ENCODE results near the gene PALLD. TPM values are rescaled to one million over a fixed set of nuclear protein-coding genes. Genes with fewer than 3 reads are reported as not detected.

Gene PALLD
- total RNA-seq, 1 experiment from 2014 or later = 166 TPM

DNA sequence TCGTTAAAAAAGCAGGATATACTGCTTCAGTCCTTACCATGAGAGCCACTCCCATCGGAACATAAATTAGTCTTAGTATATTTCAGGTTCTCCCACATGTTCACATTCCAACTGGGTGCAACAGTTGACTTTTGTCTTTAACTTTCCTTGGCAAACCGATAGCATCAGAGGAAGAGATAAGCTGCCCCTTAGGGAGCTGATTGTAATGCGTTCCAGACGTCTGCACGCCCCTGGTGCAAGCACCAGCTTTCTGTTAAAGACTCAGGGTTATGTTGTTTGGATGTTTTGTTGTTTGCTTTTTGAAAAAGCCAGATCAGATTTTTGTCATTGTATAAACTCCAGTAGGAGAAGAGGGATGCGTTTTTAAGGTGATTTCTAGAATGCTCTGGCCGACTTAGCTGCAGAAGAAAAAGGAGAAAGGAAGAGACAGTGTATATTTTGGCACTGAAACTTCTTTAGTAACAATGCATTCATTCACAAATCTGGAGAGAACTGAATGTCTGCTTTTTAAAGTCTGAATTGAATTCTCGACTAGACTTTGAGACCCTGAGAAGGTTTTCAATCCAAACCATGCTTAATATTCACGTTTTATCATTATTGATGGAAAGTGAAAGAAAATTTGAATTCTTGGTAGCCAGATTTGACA is 352.3 kb downstream of the PALLD start:
- no peak for ATAC-seq
- intact Hi-C loops (cut with micrococcal nuclease) = no loop called here
- CTCF ChIA-PET = no interaction called here

DNA sequence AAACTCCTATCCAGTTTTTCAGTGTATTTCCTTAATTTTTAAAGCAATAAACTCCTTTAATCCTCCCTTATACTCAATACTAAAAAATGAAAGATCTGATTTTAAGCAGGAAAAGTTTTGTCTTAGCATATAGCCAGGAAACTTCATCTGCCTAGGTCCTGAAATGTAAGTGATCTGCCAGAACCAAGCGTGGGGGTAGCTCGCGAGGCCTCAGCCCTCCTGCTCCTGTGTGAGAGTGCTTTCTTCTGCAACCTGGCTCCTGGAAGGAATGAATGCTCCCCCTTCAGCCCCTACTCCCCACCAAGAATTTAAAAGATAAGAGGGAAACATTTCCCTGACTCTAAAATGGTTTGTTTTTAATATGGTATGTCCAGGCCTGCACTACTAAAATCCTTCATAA is 353.1 kb downstream of the PALLD start:
- peaks cover 92% of the 10 kb centered on the region for H3K79me2 ChIP-seq (ENCODE audit: insufficient read depth, low read length)
- CTCF ChIA-PET = no interaction called here

More for the DNA sequence above, 352.3 kb downstream of the PALLD start:
- no peak for DNase-seq (ENCODE audit: low read depth, low spot score)
- Histone ChIP-seq H2AFZ (ENCODE audit: low read depth, low read length, poor library complexity, severe bottlenecking) (no peak overlapping the region), H3K4me1 (ENCODE audit: control insufficient read depth in 1 of 2, insufficient read depth in 2 of 2, low read length in 2 of 2) (no peaks in the 10 kb centered on the region), H3K9ac (ENCODE audit: low read length) (no peak overlapping the region), H3K9me3 (ENCODE audit: control insufficient read depth in 1 of 2, insufficient read depth in 1 of 2, low read depth in 1 of 2, low read length in 2 of 2) (no peaks in the 10 kb centered on the region), H3K27me3 (ENCODE audit: insufficient read depth, low read length) (no peaks in the 10 kb centered on the region), H3K79me2 (ENCODE audit: insufficient read depth, low read length) (peaks cover 94% of the 10 kb centered on the region), H4K20me1 (ENCODE audit: insufficient read depth) (no peaks in the 10 kb centered on the region; the same call in 1 of the 2 replicates), H3K9me2 (ENCODE audit: insufficient read depth) (no peaks in the 10 kb centered on the region), H3K4me2 (ENCODE audit: low read length) (no peak overlapping the region), H3K27ac (ENCODE audit: low read depth, low read length) (no peak overlapping the region), H3K36me3 (ENCODE audit: control insufficient read depth in 1 of 2, insufficient read depth in 2 of 2, low read length in 2 of 2) (no peaks in the 10 kb centered on the region; a peak in 2 of 4 replicates), H3K4me3 (replicated peaks in 1 of 2; ENCODE audit: low read depth in 1 of 2, low read length in 2 of 2) (no peak overlapping the region)
- BruUV-seq (replicated peaks) = no TSS peak
- TF ChIP-seq JUND (IDR thresholded peaks at IDR 0.05) = no peak
- TF ChIP-seq EZH2 (IDR thresholded peaks at IDR 0.05) = no peak
- no peak for TF ChIP-seq POLR2AphosphoS5 (IDR thresholded peaks at IDR 0.05; ENCODE audit: low read depth, low read length)
- no peak for TF ChIP-seq SRF (IDR thresholded peaks at IDR 0.05; ENCODE audit: low read depth)
- no peak for TF ChIP-seq ELF1 (IDR thresholded peaks at IDR 0.05; ENCODE audit: borderline replicate concordance, low read depth)
- no peak for TF ChIP-seq ZBTB33 (IDR thresholded peaks at IDR 0.05; ENCODE audit: extremely low read depth, insufficient replicate concordance, low read length)
- RAD21 ChIA-PET (ENCODE audit: low non-redundant PET in 1 of 2, low total read pairs in 2 of 2, uncharacterized antibody in 2 of 2, unreplicated experiment in 2 of 2) = no interaction called here
- POLR2A ChIA-PET = no interaction called here

More for the DNA sequence above, 353.1 kb downstream of the PALLD start:
- no peaks in the 10 kb centered on the region for H3K9me3 ChIP-seq (ENCODE audit: control insufficient read depth in 1 of 2, insufficient read depth in 1 of 2, low read depth in 1 of 2, low read length in 2 of 2)
- H2AFZ ChIP-seq (ENCODE audit: low read depth, low read length, poor library complexity, severe bottlenecking) = no peak overlapping the region
- H4K20me1 ChIP-seq (ENCODE audit: insufficient read depth) = no peaks in the 10 kb centered on the region
- intact Hi-C loops (cut with micrococcal nuclease) = no loop called here
- no peak overlapping the region for H3K27ac ChIP-seq (ENCODE audit: low read depth, low read length)
- no peaks in the 10 kb centered on the region for H3K4me1 ChIP-seq (ENCODE audit: control insufficient read depth in 1 of 2, insufficient read depth in 2 of 2, low read length in 2 of 2)
- POLR2A ChIA-PET = no interaction called here
- H3K4me3 ChIP-seq (replicated peaks in 1 of 2; ENCODE audit: low read depth in 1 of 2, low read length in 2 of 2) = no peak overlapping the region
- H3K9ac ChIP-seq (ENCODE audit: low read length) = no peak overlapping the region
- no peaks in the 10 kb centered on the region for H3K9me2 ChIP-seq (ENCODE audit: insufficient read depth)
- RAD21 ChIA-PET (ENCODE audit: low non-redundant PET in 1 of 2, low total read pairs in 2 of 2, uncharacterized antibody in 2 of 2, unreplicated experiment in 2 of 2) = interaction anchor here in 1 of 2 experiments (0.6 kb wide), 1 partner anchor 71 kb away, joined by 3 read pairs; no protein-coding TSS in a partner anchor
- ATAC-seq = no peak
- no peaks in the 10 kb centered on the region for H3K27me3 ChIP-seq (ENCODE audit: insufficient read depth, low read length)
- no TSS peak for BruUV-seq (replicated peaks)
- peaks cover 0 to 4% of the 10 kb centered on the region in 2 experiments; a peak in 2 of 4 replicates for H3K36me3 ChIP-seq (ENCODE audit: control insufficient read depth in 1 of 2, insufficient read depth in 2 of 2, low read length in 2 of 2)
- no peak for DNase-seq (ENCODE audit: low read depth, low spot score)
- H3K4me2 ChIP-seq (ENCODE audit: low read length) = no peak overlapping the region
- TF ChIP-seq EGR1 (IDR thresholded peaks at IDR 0.05; ENCODE audit: low read depth) (no peak), ZNF274 (IDR thresholded peaks at IDR 0.05; ENCODE audit: low read depth, low read length) (no peak), POLR2A (IDR thresholded peaks at IDR 0.05; ENCODE audit: borderline replicate concordance, extremely low read depth, insufficient read depth, insufficient read length) (no peak), RAD21 (IDR thresholded peaks at IDR 0.05; ENCODE audit: low read depth) (no peak), SIN3A (IDR thresholded peaks at IDR 0.05; ENCODE audit: low read depth) (no peak), POLR2AphosphoS5 (IDR thresholded peaks at IDR 0.05; ENCODE audit: low read depth, low read length) (no peak), SP1 (IDR thresholded peaks at IDR 0.05; ENCODE audit: low read depth) (no peak)
